Measurements from ENCODE around the gene PTGFRN. TPM values are rescaled to one million over a fixed set of nuclear protein-coding genes. Genes with fewer than 3 reads are reported as not detected.

PTGFRN gene
- total RNA-seq, 1 experiment from 2014 or later: 35.9 TPM

DNA sequence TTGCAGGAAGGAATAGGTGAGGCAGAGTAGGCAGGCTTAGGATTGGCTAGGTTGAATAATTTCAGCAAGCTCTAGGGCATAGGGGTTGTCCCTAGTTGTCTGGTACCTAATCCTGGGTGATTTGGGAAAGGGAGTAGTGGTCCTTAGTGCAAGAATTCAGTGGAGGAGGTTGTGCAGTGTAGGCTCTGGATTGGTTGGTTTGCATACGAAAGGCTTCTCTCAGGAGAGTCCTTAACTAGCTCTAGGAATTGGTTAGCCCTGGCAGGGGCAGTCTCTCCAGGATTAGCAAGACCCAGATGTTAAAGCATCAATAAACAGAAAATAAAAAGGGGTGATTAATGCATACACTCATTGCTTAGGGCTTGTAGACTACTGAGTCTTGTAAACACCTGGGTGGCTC is 82.2 kb downstream of the PTGFRN start:
- DNase-seq (ENCODE audit: extremely low read depth, low read depth): no peak

DNA sequence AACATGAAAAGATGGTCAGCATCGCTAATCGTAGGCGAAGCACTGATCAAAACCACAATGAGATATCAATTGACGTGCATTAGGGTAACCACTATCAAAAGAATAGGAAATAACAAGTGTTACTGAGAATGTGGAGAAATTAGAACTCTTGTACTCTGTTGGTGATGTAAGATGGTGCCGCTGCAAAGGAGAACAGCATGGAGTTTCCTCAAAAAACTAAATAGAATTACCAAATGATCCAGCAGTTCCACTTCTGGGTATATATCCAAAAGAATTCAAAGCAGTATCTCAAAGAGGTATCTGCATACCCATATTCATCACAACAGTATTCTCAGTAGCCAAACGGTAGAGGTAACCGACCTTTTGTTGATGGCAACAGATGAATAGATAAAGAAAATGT is 83.6 kb downstream of the PTGFRN start:
- no peak for DNase-seq (ENCODE audit: extremely low read depth, low read depth)

DNA sequence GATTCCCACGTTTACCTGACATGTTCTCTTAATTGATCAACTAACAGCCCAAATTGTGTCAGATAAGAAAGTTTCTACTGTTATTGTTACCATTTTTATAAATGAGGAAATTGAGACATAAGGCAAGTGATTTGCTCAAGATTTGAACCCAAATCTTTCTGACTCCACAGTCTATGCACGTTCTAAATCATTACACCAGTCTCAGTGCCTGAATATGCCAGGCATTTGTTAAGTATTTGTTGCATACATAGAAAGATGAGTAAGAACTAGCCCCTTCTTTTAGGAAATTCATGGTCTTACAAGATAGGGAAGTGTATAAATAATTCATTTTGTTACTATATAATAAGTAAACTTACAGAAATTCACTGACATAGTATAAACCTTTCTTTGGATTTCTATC is 84.7 kb downstream of the PTGFRN start:
- DNase-seq (ENCODE audit: extremely low read depth, low read depth): no peak

DNA sequence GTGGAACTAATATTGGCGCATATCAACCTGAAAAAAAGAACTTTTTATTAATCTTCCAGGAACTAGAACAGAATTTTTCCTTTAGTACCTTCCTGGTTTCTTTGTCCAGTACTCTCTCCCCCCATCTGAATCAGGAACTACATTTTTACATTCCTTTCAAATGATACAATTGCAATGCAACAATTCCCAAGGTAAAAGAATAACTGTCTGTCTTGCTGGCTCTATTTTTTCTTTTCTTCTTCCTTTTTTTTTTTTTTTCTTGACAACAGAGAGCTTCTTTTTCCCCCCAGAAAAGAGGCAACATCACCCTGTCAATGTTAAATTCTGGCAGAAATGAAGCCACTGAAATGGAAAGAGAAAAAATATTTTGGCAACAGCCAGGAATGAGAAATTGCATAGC is 87.3 kb downstream of the PTGFRN start:
- no peak for DNase-seq (ENCODE audit: extremely low read depth, low read depth)

DNA sequence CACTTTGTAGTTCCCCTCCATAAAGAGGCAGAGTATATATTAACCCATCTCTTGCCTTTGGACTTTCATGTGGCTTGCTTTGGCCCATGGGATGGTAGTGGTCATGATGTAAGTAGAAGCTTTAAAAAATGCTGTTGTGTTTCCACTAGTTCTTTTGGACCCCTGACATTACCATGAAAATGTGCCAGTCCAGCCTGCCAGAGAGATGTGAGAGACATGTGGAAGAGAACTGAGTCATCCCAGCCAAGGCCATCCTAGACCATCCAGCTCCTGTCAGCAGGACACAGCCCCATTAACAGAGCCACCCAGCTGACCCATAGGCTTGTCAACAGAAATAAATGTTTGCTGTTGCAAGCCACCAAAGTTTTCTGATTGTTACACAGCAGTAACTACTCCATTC is 87.9 kb downstream of the PTGFRN start:
- DNase-seq (ENCODE audit: extremely low read depth, low read depth): no peak

DNA sequence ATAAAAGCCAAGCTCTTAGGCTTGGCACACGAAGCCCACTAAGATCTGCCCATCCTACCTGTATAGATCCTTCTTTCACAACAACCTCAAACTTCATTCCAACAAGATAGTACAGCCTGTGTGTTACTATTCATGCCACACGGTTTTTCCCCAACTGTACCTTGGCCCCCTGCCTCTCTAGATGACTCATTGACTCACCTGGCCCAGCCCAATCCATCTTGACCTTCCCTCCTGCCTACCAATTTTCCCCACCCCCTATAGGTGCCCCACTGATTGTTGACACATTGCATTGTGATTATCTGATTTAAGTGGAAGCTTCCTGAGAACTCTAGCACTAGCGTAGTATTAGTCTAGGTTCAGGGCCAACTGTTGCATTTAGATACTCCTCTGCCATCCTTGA is 89.9 kb downstream of the PTGFRN start:
- DNase-seq (ENCODE audit: extremely low read depth, low read depth): no peak

DNA sequence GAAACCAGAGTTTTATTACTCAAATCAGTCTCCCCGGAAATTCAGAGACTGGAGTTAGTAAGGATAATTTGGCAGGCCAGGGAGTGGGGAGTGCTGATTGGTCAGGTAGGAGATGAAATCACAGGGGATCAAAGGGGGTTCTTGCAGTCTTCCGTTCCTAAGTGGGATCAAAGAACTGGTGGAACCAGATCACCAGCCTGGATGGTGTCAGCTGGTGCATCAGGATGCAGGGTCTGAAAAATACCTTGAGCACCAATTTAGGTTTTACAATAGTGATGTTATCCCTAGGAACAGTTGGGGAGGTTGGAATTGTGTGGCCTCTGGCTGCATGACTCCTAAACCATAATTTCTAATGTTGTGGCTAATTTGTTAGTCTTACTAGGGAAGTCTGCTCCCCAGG is 90.4 kb downstream of the PTGFRN start:
- no peak for DNase-seq (ENCODE audit: extremely low read depth, low read depth)

DNA sequence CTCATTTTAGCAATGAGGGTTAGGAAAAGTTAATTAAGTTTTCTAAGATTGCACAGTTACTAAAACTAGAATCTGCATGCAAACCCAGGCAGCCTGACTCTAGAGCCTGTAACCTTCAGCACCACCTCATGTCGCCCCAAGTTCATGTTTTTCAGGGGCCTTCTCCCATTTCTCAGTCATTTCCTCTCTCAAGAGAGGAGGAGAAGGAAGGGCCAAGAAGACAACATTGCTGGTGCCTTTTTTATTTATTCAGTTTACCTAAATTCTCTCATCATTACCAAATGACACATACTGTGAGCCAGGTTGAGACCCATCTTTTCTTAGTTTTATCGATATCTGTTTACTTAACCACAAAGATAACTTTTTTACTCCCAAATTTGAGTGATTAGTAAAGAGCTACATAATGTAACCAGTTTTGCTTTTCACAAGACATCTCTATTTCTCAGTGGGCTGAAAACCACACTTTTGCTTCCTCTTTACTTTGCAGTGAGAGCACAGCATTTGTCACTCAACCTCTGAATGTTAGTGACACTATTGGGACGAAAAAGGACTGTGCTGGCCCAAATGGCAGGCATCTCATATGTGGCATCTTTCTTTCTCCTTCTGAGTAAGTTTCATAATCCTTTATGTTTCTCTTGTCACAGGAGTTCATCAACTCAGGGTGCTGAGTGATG is 91.7 kb downstream of the PTGFRN start, which contains the start of gene CD101:
Gene CD101 (plus strand): TSS at position 507 of the 674 bp plus-strand sequence. CDS start 58 bp downstream, at position 565.
- DNase-seq (ENCODE audit: extremely low read depth, low read depth): no peak

DNA sequence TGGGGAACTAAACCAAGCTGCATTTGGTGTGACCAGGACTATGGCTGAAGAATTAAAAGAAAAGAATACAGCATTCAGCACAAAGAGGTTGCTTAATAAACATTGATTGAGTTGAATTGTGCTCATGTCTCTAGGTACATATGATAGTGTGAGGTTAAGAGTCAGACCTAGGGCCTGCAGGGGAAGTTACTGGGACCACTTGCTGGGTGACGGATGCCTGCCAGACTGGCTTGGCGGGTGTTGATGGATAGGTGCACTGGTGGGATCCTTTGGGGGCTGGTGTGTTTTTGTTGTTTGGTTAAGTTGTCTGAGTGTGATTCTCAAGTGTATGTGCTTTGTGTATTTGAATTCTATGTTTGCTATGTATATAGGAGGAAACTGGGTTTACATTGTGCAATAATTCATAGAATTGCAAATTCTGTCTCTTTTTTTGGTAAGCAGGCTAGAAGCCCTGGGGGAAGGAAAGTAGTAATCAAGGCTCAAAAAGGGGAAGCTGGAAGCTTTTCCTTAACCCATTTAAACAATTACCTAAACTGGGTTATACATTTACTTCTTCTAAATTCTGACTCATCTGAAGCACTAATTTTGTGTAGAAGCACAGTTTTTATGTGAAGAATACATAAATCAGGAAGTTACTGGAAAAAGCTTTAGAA is 93.6 kb downstream of the PTGFRN start:
- no peak for DNase-seq (ENCODE audit: extremely low read depth, low read depth)

DNA sequence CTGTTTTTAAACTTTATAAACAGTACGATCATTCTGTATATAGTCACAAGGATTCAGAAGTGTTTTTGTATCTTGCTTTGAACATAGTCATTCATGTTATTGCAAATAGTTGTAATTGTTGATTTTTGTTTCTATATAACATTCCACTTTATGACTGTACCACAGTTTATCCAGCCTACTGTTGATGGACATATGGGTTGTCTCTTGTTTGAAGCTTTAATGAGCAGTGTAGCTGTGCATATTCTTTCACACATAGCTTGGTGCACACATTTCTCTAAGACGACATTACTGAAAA is 98.0 kb downstream of the PTGFRN start:
- no peak for DNase-seq (ENCODE audit: extremely low read depth, low read depth)

DNA sequence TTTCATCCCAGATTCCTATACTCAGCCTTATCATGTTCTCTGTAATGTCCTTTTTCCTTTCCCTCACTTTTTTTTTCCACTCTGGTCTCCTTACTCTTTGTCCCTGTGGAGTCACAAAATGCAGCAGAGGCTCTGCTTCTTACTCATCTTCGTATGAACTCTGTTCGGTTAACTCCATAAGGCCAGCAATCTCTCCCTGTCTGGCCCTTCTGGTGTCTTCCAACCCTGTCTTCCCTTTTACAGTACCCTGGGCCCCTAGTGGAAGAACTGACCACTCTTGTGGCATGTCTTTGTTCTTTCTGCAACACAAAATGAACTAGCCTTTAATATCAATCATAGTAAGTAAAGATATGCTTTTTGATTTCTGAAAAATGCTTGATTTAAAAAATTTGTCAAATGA is 98.9 kb downstream of the PTGFRN start:
- DNase-seq (ENCODE audit: extremely low read depth, low read depth): no peak

DNA sequence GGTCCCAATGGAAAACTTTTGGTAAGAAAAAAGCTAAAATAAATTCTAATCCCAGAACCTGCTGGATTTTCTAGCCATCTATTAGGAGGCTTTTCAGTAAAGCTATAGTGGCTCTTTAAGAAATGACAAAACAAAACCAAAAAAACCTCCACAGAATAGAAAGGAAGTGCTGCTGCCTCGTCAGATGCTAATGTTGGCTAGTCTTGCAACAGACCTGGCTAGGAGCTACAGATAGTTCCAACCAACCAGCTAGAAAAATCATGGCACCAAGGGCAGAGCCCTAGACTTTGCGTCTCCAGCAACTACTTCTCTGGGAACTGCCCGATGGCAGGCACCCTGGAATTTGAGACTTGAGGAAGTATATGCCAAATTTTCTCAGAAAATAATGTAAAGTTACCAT is 99.4 kb downstream of the PTGFRN start:
- no peak for DNase-seq (ENCODE audit: extremely low read depth, low read depth)

DNA sequence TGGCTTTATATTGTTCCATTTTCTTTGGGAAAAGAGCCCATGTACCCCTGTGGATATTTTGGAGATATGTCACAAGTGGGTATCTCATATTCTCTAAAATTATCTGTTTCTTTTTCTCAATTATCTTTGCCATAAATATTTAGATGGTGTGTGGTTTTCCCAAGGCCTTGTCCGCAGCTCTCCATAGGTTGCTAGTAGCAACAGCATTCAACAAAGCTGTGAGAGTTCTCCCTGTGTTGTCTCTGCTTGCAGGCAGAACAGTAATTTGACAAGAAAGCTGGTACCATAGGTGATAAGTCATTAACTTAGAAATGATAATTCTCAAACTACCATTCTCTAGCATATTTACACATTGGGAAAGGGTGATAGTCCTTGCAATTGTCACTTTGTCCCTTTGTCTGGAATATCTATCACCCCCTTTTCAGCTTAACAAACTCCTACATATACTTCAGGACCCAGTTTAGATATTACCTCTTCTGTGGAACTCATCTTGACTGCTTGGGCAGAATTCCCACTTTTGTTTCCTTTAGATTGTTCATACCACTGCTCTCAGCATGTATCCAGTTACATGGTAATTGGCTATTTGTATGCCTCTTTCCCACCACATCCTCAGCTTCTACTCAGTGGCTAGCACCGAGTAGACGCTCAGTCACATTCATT is 100.7 kb downstream of the PTGFRN start:
- no peak for DNase-seq (ENCODE audit: extremely low read depth, low read depth)

DNA sequence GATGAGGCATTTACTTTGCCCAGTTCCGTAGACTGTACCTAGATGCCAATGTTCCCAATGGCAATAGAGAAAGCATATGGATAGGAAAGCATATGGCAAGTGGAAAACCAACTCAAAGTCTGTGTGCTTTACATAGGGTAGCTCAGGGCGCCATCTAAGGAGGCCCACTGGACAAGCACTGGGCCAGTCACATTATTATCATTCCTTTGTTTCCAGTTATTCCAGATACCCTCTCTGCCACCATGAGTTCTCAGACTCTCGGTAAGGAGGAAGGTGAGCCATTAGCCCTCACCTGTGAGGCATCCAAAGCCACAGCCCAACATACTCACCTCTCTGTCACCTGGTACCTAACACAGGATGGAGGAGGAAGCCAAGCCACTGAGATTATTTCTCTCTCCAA is 101.6 kb downstream of the PTGFRN start:
- no peak for DNase-seq (ENCODE audit: extremely low read depth, low read depth)

DNA sequence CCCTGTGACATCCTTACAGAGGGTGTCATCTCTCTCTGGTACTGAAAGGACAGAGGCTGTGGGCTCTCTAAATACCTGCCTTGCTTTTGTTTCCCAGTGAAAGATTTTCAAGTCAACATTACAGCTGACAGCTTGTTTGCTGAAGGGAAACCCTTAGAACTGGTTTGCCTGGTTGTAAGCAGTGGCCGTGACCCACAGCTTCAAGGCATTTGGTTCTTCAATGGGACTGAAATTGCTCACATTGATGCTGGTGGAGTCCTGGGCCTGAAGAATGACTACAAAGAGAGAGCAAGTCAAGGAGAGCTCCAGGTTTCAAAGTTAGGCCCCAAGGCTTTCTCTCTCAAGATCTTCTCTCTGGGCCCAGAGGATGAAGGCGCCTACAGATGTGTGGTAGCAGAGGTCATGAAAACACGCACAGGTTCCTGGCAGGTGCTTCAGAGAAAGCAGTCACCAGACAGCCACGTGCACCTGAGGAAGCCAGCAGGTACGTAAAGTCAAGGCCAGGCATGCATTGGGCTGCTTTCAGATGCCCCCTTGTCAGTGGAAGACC is 103.7 kb downstream of the PTGFRN start:
- no peak for DNase-seq (ENCODE audit: extremely low read depth, low read depth)

DNA sequence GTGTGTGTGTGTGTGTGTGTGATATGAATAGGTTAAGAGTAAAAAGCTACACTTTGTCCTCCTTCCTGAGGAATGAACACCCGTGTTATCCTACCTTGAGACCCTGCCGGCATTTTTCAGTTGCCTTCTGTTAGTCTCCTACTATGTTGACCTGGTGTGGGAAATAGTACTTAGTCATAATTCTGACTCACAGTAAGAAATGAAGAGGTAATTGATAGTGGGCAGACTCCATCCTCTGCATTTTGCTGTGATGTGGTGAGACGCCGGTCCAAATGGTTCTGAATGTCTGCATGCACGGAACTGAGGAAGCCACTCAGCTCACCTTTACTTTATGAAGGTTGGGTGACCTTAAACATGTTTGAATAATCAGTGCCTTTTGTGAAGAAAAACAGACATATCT is 104.5 kb downstream of the PTGFRN start:
- no peak for DNase-seq (ENCODE audit: extremely low read depth, low read depth)

DNA sequence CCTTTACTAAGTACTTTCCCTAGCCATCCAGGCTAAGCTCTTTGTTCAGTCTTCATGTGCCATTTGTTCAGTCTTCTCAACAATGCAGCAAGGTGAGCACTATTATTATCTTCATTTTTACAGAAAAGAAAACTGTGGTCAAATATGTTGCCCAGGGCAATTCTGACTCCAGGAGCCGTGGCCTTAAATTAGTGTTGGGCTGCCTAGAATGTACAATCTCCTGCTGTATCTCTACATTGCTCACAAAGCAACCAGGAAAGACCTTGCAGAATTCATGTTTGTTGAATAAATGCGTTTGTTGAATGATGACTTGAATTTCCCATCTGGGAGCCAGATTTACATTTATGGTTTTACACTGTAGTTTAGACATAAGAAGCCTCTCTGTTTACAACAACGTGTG is 106.0 kb downstream of the PTGFRN start:
- no peak for DNase-seq (ENCODE audit: extremely low read depth, low read depth)

DNA sequence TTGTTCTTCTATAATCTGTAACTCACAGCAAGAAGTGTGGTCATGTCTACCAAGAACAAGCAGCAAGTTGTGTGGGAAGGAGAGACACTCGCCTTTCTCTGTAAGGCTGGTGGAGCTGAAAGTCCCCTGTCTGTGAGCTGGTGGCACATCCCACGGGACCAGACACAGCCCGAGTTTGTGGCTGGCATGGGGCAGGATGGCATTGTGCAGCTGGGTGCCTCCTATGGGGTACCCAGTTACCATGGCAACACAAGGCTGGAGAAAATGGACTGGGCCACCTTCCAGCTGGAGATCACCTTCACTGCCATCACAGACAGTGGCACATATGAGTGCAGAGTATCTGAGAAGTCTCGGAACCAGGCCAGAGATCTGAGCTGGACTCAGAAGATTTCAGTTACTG is 107.3 kb downstream of the PTGFRN start:
- DNase-seq (ENCODE audit: extremely low read depth, low read depth): no peak

DNA sequence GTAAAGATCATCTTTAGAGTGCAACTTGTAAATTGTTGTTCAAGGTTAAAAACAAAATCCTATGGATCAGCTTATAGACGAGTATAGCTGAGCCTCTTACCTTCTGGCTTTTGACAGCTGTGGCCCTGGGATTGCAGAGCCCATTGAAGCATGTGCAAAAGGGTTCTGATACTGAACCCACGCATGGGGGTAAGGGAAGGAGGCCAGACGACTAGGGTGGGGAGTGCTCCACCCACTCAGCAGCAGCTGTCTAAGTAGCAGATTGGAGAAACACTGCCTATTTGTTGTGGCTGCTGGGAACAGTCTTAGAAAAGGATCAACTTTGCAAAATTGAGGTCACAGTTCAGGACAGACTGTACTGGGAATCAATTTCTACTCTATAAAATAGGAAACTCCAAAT is 107.9 kb downstream of the PTGFRN start:
- no peak for DNase-seq (ENCODE audit: extremely low read depth, low read depth)

DNA sequence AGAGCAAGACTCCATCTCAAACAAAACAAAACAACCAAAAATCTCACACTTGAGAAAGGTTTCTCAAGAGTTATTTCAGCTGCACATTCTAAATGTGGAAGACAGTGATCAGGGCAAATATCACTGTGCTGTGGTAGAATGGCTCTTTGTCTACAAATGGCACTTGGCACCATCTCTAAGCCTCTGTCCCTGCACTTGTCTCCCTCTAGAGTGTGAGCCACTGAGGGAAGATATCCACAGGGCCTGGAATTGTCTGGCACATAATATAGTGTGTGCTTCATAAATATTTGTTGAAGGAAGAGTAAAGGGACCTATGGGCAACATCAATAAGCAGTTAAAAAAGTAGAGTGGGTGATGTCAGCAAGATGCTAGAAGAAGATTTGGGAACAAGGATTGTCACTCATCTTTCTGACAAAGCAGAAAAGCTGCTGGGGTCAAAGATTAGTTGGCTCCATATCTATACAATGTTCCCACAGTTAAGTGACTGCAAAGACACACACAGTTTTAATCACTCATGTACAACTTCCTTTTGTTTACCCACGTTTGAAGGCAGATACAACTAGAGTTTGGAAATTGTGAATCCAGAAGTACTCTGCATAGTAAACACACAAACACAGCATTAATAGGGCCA is 110.9 kb downstream of the PTGFRN start:
- no peak for DNase-seq (ENCODE audit: extremely low read depth, low read depth)

DNA sequence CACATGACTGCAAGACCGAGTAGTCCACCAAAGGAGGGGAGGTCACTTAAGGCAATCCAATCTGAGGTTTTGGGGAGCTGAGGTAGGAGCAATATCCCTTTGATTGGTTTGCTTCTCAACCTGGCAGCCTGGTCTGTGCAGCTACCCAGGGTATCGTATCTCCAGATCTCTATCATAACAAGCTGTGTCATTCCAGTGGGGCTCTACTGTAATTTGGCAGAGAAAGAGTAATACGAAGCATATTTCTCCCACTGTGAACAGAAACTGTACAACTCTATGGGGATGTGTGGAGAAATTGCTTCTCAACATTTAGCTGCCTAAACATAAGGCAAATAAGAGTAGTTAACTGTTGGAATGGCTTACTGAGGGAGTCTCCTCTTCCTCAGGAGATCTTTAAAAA is 112.4 kb downstream of the PTGFRN start:
- no peak for DNase-seq (ENCODE audit: extremely low read depth, low read depth)

DNA sequence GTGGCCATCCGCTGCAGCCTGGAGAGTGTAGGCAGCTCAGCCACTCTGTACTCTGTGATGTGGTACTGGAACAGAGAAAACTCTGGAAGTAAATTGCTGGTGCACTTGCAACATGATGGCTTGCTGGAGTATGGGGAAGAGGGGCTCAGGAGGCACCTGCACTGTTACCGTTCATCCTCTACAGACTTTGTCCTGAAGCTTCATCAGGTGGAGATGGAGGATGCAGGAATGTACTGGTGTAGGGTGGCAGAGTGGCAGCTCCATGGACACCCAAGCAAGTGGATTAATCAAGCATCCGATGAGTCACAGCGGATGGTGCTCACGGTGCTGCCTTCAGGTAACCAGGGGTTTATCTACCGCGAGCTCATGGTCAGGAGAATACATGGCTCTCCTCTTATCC is 115.9 kb downstream of the PTGFRN start:
- DNase-seq (ENCODE audit: extremely low read depth, low read depth): no peak

Data from NCI-H460 (cell line).